HG03342 (cell line): Measurements from ENCODE around the gene SPOUT1.
"Not testable (repeated sequence)": the region's sequence is repeated elsewhere in the genome, so short reads cannot be mapped to it uniquely, and the experiment has no call there.

Source experiments
- ATAC-seq: cut with Tn5 transposase; IDR thresholded peaks from one replicate; pipeline ENCODE4 v1.9.1; 2021; ENCODE audit warnings: mild to moderate bottlenecking, moderate library complexity; ENCODE audit not compliant: unreplicated experiment

SPOUT1 gene

GRCh38 chr9:128829477-128830251 is at the start of gene SPOUT1:
SPOUT1 (minus strand) TSS chr9:128829794; CDS start chr9:128829780, 14 bp downstream.
- peak; percentile 96 for ATAC-seq

GRCh38 chr9:128877852-128878251 is 48.3 kb upstream of the SPOUT1 start:
- ATAC-seq: no peak

- not testable (repeated sequence) for ATAC-seq
These were observed 41.3 kb upstream of the SPOUT1 start for GRCh38 chr9:128870941-128871265.

GRCh38 chr9:128870128-128870940 is 40.7 kb upstream of the SPOUT1 start:
- ATAC-seq: no peak

- no peak for ATAC-seq
These were observed 34.1 kb upstream of the SPOUT1 start for GRCh38 chr9:128863647-128864046.

- ATAC-seq: no peak
These were observed 32.8 kb upstream of the SPOUT1 start for GRCh38 chr9:128862401-128862851.

- no peak for ATAC-seq
These were observed 31.9 kb upstream of the SPOUT1 start for GRCh38 chr9:128861501-128861900.

- ATAC-seq: no peak
These were observed 31.3 kb upstream of the SPOUT1 start for GRCh38 chr9:128860937-128861336.

GRCh38 chr9:128858476-128858875 is 28.9 kb upstream of the SPOUT1 start:
- ATAC-seq: not testable (repeated sequence)

- ATAC-seq: not testable (repeated sequence)
These were observed 24.9 kb upstream of the SPOUT1 start for GRCh38 chr9:128854454-128854853.

GRCh38 chr9:128852646-128853045 is 23.1 kb upstream of the SPOUT1 start:
- not testable (repeated sequence) for ATAC-seq

GRCh38 chr9:128851779-128852600 is 22.4 kb upstream of the SPOUT1 start:
- ATAC-seq: not testable (repeated sequence)

- not testable (repeated sequence) for ATAC-seq
These were observed 21.4 kb upstream of the SPOUT1 start for GRCh38 chr9:128851024-128851423.

- ATAC-seq: no peak
These were observed 18.2 kb upstream of the SPOUT1 start for GRCh38 chr9:128847803-128848202.

GRCh38 chr9:128846680-128847030 is 17.1 kb upstream of the SPOUT1 start:
- no peak for ATAC-seq

GRCh38 chr9:128845186-128845931 is 15.8 kb upstream of the SPOUT1 start:
- no peak for ATAC-seq

GRCh38 chr9:128843171-128843570 is 13.6 kb upstream of the SPOUT1 start:
- not testable (repeated sequence) for ATAC-seq

- no peak for ATAC-seq
These were observed 12.3 kb upstream of the SPOUT1 start for GRCh38 chr9:128841694-128842492.

GRCh38 chr9:128840524-128840923 is 10.9 kb upstream of the SPOUT1 start:
- ATAC-seq: no peak

GRCh38 chr9:128838338-128838737 is 8.7 kb upstream of the SPOUT1 start:
- no peak for ATAC-seq
